Skeletal muscle tissue (tissue), 4 donors: ENCODE results near the gene ANTXRL. TPM values are rescaled to one million over a fixed set of nuclear protein-coding genes. Genes with fewer than 3 reads are reported as not detected.
"Not testable (repeated sequence)": the region's sequence is repeated elsewhere in the genome, so short reads cannot be mapped to it uniquely, and the experiment has no call there.

ENCODE experiments used
- H3K27ac ChIP-seq: one replicate; pipeline ENCODE4 v1.7.0; 2013; ENCODE audit warnings: mild to moderate bottlenecking, low read depth, low read length, inconsistent platforms
- H3K27me3 ChIP-seq, 3 donors: one replicate each; pipeline ENCODE4 v1.7.0; 2013; ENCODE audit warnings: low read length in 3 of 3; ENCODE audit not compliant: control insufficient read depth in 3 of 3, insufficient read depth in 3 of 3
- H3K36me3 ChIP-seq, 3 donors: one replicate each; pipeline ENCODE4 v1.7.0; 2013; ENCODE audit warnings: low read length in 3 of 3; ENCODE audit not compliant: control insufficient read depth in 3 of 3, insufficient read depth in 3 of 3
- H3K4me1 ChIP-seq, 3 donors: one replicate each; pipeline ENCODE4 v1.7.0; 2013; ENCODE audit warnings: low read length in 3 of 3, mild to moderate bottlenecking in 3 of 3; ENCODE audit not compliant: control insufficient read depth in 3 of 3, insufficient read depth in 3 of 3
- H3K4me3 ChIP-seq, 3 donors: one replicate each; pipeline ENCODE4 v1.7.0; 2013; ENCODE audit warnings: low read length in 3 of 3
- H3K9ac ChIP-seq, 3 donors: one replicate each; pipeline ENCODE4 v1.7.0; 2013; ENCODE audit warnings: low read length in 3 of 3, mild to moderate bottlenecking in 3 of 3, moderate library complexity in 2 of 3, low read depth in 1 of 3
- H3K9me3 ChIP-seq, 3 donors: one replicate each; pipeline ENCODE4 v1.7.0; 2013; ENCODE audit warnings: low read length in 3 of 3; ENCODE audit not compliant: control insufficient read depth in 3 of 3
- total RNA-seq: library from RNA; depleted of rRNA; stranded (reverse); fragments of >200 nt; gene quantifications from one replicate; pipeline ENCODE4 v1.2.3, GENCODE V29; 2014
- donor health status: Osteomylitis.

Gene ANTXRL
- total RNA-seq, 1 donor from 2014 or later: not detected

DNA sequence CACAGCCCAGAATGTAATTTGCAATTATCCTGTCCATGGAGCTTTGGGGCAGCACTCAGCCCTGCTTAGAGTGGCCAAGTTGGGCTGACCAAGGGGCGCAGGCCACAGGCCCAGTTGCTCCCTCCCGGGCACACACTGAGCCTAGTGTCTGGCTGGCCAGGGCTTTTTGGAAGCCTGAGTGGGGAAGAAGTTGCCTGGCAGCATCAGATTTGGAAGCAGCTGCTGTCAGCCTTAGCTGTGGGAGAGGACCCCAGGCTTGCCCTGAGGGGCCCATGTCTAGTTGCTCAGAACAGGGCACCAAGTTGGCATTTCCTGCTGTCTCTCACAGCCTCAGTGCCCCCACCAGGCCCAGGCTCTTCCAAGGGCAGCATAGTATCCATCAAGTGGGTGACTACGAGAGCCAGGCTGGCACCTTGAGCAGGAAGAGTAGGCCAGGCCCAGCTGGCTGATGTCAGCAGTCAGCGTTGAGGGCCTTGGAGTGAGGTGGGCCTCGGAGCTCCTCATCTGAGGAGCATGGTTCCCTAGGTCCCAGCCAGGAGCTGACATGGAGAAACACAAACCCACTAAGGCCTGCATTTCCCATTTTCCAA is 14.4 kb downstream of the ANTXRL start:
- Histone ChIP-seq H3K4me3 (no peak overlapping the region), H3K27me3 (no peaks in the 10 kb centered on the region), H3K9ac (no peak overlapping the region), H3K27ac (no peak overlapping the region), H3K9me3 (no peaks in the 10 kb centered on the region), H3K36me3 (no peaks in the 10 kb centered on the region), H3K4me1 (peaks cover 0 to 5% (median 0%) of the 10 kb centered on the region in 3 donors)

DNA sequence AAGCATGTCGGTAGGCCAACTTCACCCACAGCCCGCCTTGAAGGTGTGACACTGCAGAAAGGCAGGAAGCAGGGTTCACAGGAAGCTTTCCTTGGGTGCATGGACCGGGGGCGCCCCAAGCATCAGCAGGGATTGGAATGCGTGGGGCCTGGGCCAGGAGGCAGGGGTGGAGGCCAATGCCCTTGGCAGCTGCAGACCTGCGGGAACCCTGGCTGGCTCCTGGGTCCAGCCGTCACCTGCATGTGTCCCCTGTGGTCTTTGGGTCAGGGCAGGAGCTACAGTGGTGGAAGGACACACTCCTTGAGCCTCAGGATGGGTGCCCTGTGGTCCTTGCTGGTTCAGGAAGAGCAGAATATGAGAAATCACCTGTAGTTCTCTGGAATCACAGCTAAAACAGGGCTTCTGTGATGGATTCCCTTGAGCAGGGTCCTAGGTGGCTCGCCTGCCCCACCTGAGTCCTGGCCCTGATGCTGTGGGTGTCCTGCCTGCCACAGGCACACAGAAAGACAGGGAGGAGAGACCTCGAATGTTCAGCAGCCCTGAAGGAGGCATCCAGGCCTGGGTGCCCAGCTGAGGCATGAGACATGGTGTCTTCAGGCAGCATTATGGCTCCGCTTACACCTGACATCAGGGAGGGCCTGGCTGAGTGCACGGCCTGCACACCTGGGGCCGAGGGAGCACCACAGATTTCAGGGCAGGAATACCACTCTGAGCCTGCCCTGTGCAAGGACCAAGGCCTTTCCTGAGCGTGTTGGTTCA is 15.1 kb downstream of the ANTXRL start:
- Histone ChIP-seq H3K4me3 (no peak overlapping the region), H3K27ac (no peak overlapping the region), H3K36me3 (no peaks in the 10 kb centered on the region), H3K9me3 (no peaks in the 10 kb centered on the region), H3K4me1 (peaks cover 0 to 5% (median 0%) of the 10 kb centered on the region in 3 donors), H3K9ac (no peak overlapping the region), H3K27me3 (no peaks in the 10 kb centered on the region)

DNA sequence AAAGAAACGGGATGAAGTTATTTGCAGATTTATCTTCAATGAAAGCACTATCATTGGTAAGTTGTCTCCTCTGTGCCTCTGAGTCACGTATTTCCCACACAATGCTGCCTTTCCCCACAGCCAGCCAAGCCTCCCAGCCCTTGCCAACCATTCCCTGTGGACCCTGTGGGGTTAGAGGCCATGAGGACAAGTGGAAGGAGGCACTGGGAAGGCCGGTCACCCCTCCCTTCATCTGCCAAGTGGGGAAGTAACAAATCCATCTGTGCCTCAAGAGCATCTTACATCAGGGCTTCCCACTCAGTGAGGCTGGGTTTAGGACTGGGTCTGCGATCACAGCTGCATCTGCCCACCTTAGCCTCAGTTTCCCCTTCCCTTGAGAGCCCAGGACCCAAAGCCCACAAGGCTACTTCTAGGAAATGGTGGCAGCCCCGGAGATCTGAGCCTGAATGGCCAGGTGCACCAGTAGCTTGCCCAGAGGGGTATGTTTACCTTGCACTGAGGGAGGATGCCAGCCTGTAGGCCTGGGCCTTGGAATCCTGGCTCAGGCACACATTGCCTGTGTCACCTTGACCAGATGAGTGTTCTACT is 16.1 kb downstream of the ANTXRL start:
- not testable (repeated sequence) for H3K36me3 ChIP-seq, H3K27ac ChIP-seq, H3K4me1 ChIP-seq, H3K9ac ChIP-seq, H3K27me3 ChIP-seq, H3K4me3 ChIP-seq, H3K9me3 ChIP-seq

DNA sequence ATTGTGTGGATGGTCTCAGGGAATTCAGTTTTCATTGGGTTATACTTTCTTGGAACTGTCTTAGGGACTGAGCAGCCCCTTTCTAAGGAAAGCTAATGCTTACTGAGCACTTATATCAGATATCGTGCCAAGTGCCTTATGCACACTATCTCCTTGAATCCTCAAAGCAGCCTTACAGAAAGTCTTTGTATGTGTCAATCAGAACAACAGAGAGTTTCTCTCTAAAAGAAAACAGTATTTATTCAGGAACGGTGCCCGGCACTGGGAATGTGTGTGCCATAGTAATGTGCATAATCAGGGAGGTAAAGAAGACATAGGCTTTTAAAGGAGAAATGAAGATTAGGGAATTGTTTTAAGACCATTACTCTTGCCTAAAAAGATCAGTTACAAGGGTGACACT is 17.3 kb downstream of the ANTXRL start:
- Histone ChIP-seq H3K4me3 (no peak overlapping the region), H3K27ac (no peak overlapping the region), H3K9ac (no peak overlapping the region)

DNA sequence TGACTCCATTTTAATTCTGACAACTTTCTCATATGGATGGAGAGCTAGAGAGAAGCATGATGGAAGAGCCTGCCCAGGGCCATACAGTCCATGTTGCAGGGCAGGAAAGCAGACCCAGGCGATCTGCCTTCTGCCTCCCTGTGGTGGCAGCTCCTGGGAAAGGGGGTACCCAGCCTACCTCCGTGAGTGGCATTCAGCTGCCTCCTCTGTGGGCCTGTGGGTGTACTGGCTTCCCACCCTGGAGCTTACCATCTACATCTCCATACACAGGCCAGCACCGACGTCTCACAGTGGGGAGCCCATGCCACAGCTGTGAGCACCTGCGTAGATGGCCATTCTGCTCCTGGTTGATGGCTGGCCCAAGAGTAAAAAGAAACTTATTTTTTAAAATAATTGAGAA is 17.9 kb downstream of the ANTXRL start:
- not testable (repeated sequence) for H3K27me3 ChIP-seq, H3K4me1 ChIP-seq, H3K4me3 ChIP-seq, H3K9ac ChIP-seq, H3K9me3 ChIP-seq, H3K36me3 ChIP-seq, H3K27ac ChIP-seq

More for the DNA sequence above, 17.3 kb downstream of the ANTXRL start:
- H3K4me1 ChIP-seq: peaks cover 0 to 5% (median 0%) of the 10 kb centered on the region in 3 donors
- H3K9me3 ChIP-seq: no peaks in the 10 kb centered on the region
- H3K36me3 ChIP-seq: no peaks in the 10 kb centered on the region
- no peaks in the 10 kb centered on the region for H3K27me3 ChIP-seq

DNA sequence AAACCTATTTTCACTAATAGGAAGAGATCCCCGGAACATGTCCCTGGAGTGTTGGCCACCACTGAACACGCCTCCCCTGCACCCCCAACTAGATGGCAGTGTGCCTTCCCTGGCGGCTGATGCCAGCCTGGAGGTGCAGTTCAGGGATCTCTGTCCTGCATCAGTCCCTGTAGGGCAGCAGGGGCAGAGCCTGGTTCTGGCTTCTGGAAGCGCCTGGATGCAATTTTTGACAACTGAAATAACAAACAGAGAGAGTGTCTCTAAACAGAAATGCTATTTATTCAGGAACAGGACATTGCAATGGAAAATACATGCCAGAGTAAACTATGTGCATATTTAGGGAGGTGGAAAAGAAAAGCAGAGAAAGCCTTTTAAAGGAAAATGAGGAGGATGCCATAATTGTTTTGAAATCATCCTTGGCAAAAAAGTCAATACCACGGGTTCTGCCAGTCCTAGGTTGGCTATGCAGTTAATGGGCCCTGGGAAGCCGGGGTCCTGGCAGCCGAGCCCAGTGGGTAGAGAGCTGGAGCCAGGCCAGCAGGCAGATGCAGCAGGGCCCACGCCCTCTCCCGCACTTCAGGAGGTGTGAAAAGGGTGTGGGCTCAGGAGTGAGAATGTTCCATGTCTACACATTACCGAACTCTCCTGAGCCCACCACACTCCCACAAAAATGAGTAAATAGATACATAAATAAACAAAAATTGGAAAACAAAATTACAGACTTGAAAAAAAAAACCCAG is 18.5 kb downstream of the ANTXRL start:
- H3K9ac ChIP-seq: no peak overlapping the region
- no peaks in the 10 kb centered on the region for H3K9me3 ChIP-seq
- H3K27me3 ChIP-seq: no peaks in the 10 kb centered on the region
- H3K27ac ChIP-seq: no peak overlapping the region
- no peaks in the 10 kb centered on the region for H3K4me1 ChIP-seq
- H3K36me3 ChIP-seq: no peaks in the 10 kb centered on the region
- no peak overlapping the region for H3K4me3 ChIP-seq

DNA sequence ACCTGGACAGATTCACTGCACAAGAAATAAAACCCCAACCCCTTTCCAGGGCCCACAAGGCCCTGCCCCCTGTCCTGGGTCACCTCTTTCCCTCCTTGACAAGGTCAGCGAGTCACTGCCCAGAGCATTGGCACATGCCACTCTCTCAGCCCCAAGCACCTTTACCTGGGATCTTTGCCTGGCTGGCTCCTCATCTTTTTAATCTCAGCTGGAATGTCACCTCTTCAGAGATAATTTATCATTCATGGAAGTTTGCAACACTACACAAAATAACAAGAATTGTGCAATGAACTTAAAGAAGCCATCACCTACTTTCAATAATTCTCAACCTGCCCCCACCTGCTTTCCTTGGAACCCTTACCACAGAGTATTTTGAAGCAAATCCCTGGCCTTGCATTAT is 19.2 kb downstream of the ANTXRL start:
- H3K4me1 ChIP-seq: no peaks in the 10 kb centered on the region
- H3K9me3 ChIP-seq: no peaks in the 10 kb centered on the region
- H3K27me3 ChIP-seq: no peaks in the 10 kb centered on the region
- no peak overlapping the region for H3K4me3 ChIP-seq
- H3K9ac ChIP-seq: no peak overlapping the region
- H3K27ac ChIP-seq: no peak overlapping the region
- no peaks in the 10 kb centered on the region for H3K36me3 ChIP-seq

DNA sequence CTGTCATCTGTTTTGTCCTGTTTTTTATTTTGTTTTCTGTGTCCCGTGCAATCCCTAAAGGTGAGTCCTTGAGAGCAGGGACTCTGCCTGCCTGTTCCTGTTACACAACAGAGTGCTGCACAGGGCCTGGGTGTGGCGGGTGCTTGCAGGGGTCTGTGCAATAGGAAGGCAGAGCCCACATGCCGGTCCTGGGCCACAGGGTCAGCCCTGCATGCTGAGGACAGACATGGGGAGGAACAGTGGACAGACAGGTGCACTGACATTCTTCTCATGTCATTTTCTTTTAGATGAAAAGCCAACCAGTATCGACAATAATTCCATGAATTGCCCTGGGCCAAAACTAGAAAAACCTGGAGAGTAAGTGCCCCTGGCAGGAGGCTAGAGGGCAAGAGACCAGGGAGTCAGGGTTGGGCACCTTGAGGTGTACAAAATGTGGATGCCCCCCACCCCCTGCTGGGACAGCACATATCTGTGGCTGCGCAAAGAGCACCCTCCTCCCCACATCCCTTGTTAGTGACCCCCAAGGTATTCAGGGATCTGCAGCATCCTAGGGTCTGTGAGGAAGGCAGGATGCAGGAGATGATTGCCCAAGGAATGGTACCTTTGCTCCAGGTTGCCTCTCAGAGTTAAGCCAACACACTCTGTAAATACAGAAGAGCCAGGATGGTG is 19.9 kb downstream of the ANTXRL start:
- no peak overlapping the region for H3K4me3 ChIP-seq
- H3K4me1 ChIP-seq: no peaks in the 10 kb centered on the region
- H3K27me3 ChIP-seq: no peaks in the 10 kb centered on the region
- H3K27ac ChIP-seq: no peak overlapping the region
- H3K9me3 ChIP-seq: no peaks in the 10 kb centered on the region
- H3K36me3 ChIP-seq: no peaks in the 10 kb centered on the region
- H3K9ac ChIP-seq: no peak overlapping the region

DNA sequence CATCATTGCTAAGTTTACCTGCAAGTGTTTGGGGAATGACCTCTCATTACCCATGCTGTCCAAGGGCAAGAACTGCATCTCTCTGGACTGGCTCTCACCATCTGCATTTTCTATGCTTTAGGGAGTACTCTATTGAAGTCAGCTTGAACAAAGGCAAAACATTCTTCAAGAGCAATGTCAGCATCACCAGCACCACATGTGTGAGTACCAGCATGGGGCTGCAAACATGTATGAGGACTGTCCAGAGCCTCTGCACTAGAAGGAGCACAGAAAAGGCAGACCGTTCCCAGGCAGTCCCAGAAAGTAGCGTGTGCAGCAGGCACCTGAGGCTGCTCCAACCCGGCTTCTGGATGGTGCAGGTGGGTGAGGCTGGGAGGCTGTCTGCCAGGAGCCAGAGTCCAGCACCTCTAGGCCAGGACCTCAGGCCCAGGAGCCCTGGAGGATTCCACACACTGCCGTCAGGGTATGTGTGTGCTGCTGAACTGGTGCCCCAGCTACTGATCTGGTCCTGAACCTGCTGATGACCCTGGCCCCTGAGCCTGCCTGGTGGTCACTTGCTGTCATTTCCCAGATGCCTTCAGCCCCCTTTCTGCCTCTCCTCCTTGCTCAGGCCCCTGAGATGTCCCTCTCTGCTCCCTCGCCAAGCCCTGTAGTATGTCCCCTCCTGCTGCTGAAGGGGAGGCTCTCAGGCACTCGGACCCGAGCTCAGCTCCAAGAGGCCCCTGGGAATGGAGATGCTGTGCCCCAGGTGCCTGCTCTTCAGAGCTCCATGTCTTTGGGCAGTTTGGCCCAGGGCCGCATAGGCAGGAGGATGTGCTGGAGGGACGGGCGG is 20.7 kb downstream of the ANTXRL start:
- H3K9me3 ChIP-seq: no peaks in the 10 kb centered on the region
- H3K9ac ChIP-seq: no peak overlapping the region
- H3K36me3 ChIP-seq: no peaks in the 10 kb centered on the region
- no peak overlapping the region for H3K27ac ChIP-seq
- no peaks in the 10 kb centered on the region for H3K27me3 ChIP-seq
- no peak overlapping the region for H3K4me3 ChIP-seq
- H3K4me1 ChIP-seq: no peaks in the 10 kb centered on the region
